Lower lobe of right lung (tissue), 2 donors: ENCODE results near the gene PITX1. TPM values are rescaled to one million over a fixed set of nuclear protein-coding genes. Genes with fewer than 3 reads are reported as not detected.

Experiments
- ATAC-seq, 2 donors: fragments of 200-7000 bp; cut with Tn5 transposase; one replicate each; pipeline ENCODE4 v1.9.1; 2020 to 2022; ENCODE audit warnings: mild to moderate bottlenecking in 2 of 2, moderate library complexity in 2 of 2
- DNase-seq: peaks from one replicate; pipeline ENCODE4 v3.0.0-alpha.2; 2020
- H3K27ac ChIP-seq: fragments of 200-600 bp; one replicate; pipeline ENCODE4 v1.8.0; 2022
- H3K27me3 ChIP-seq: fragments of 200-600 bp; one replicate; pipeline ENCODE4 v1.8.0; 2022; ENCODE audit warnings: low read depth
- H3K36me3 ChIP-seq: fragments of 200-600 bp; one replicate; pipeline ENCODE4 v1.8.0; 2022; ENCODE audit warnings: mild to moderate bottlenecking
- H3K4me1 ChIP-seq: fragments of 200-600 bp; one replicate; pipeline ENCODE4 v1.8.0; 2022
- H3K4me3 ChIP-seq: fragments of 200-600 bp; one replicate; pipeline ENCODE4 v1.8.0; 2022; ENCODE audit warnings: mild to moderate bottlenecking
- H3K9me3 ChIP-seq: fragments of 200-600 bp; one replicate; pipeline ENCODE4 v1.8.0; 2022
- CTCF ChIP-seq: fragments of 200-600 bp; IDR thresholded peaks from one replicate; pipeline ENCODE4 v1.8.0; 2022; ENCODE audit warnings: antibody characterized with exemption, mild to moderate bottlenecking
- intact Hi-C: fragments of 100-400 bp; cut with DNase I; formaldehyde crosslinking; loops from one replicate; pipeline ENCODE4 v1.11.0; 2022
- total RNA-seq: library from RNA; stranded (reverse); fragmentation: NEBNext Ultra II Directional; extraction: Animal tissue kit (Norgen Biotek cat#: 25700); gene quantifications from one replicate; pipeline ENCODE4 v1.2.1, GENCODE V29; 2021
- donor health status: DM: no; HTN: yes; CAD: no; lungs with severe emphysema.

The PITX1 gene
- total RNA-seq, 1 donor from 2014 or later: 0.47 TPM

DNA sequence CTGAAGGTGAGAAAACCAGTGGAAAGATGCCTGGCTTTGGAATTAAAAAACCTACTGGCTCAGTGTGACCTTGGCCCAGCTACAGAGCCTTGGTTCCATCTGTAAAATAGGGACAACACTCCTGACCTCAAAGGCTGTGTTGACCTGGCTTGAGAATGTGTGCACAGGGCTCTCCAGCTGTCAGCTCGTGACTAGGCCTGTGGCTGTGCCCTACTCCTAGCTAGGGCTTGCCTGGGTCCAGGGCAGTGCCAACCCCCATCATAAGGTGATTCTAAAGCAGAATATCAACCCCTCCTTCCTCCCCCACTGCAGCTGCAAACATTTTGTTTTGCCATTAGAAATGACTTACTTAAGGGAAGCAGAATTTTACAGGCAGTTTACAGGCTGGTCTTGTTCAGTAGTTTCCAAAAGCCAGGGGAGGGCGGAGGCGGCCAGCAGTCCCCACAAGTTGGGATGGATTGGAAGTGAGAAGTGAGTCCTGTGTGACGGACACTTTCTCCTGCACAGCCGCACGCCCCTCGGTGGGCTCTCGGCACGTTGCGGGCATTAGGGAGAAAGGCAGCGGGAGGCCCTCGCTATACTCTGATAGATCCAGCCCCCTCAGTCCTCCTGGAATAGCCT is 7.3 kb downstream of the PITX1 start:
- peak; percentile 30 for DNase-seq
- H3K27me3 ChIP-seq: peaks cover 66% of the 10 kb centered on the region

GRCh38 chr5:135025730-135026644 is 8.0 kb downstream of the PITX1 start:
- Histone ChIP-seq H3K9me3 (no peaks in the 10 kb centered on the region), H3K4me3 (no peak overlapping the region), H3K27ac (no peak overlapping the region), H3K27me3 (peaks cover 58% of the 10 kb centered on the region), H3K4me1 (peaks cover 10% of the 10 kb centered on the region), H3K36me3 (no peaks in the 10 kb centered on the region)
- no peak for ATAC-seq
- DNase-seq: peak; percentile 25
- TF ChIP-seq CTCF: no peak
- intact Hi-C loops: no loop called here

More for the DNA sequence above, 7.3 kb downstream of the PITX1 start:
- no peak for TF ChIP-seq CTCF
- H3K4me3 ChIP-seq: no peak overlapping the region
- H3K4me1 ChIP-seq: peaks cover 17% of the 10 kb centered on the region
- ATAC-seq: no peak
- H3K9me3 ChIP-seq: no peaks in the 10 kb centered on the region
- H3K36me3 ChIP-seq: no peaks in the 10 kb centered on the region
- intact Hi-C loops: no loop called here
- no peak overlapping the region for H3K27ac ChIP-seq

DNA sequence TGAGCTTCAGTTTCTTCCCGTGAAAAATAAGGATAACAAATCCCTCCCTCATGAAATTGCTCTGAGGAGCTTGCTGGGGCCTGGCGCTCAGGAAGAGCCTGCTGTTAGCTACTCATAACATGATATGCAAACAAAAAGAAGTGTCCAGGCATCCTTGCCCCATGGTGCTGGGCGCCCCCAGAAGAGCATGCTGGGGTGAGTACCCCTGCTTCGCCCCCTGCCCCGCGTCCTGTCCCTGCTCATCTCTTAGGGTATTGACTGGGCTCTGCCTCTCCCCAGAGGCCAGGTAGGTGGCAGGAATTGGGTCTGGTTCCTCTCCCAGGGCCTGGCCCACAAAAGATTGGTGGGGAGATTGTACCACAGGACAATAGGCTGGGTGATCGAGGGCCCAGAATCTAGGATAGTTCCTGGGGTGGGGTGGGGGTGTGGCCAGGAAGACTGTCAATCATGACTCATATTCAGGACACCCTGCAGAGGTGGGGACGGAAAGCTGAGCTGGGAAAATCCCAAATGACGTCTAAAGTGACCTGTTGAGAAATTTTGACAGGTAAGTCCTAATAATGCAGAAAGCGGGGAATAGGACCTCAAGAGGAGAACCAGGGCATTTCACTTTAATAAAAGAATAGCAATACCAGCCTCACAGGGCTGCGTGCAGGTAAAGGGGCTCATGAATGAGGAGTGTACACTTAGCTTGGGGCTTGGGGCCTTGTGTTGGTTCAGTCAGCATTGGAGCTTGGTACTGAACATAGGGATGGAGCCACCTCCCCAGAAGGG is 8.9 kb downstream of the PITX1 start:
- no peak for TF ChIP-seq CTCF
- Histone ChIP-seq H3K4me3 (no peak overlapping the region), H3K9me3 (no peaks in the 10 kb centered on the region), H3K27ac (no peak overlapping the region), H3K36me3 (no peaks in the 10 kb centered on the region), H3K4me1 (peaks cover 1% of the 10 kb centered on the region), H3K27me3 (peaks cover 49% of the 10 kb centered on the region)
- ATAC-seq: no peak
- intact Hi-C loops: no loop called here
- DNase-seq: peak; percentile 14

GRCh38 chr5:135020111-135020895 is 13.7 kb downstream of the PITX1 start:
- Histone ChIP-seq H3K27ac (no peak overlapping the region), H3K4me3 (no peak overlapping the region), H3K36me3 (no peaks in the 10 kb centered on the region), H3K9me3 (no peaks in the 10 kb centered on the region), H3K27me3 (peaks cover 4% of the 10 kb centered on the region), H3K4me1 (no peaks in the 10 kb centered on the region)
- no peak for TF ChIP-seq CTCF
- DNase-seq (peak; percentile 14), ATAC-seq (no peak)
- intact Hi-C loops: no loop called here

GRCh38 chr5:135019314-135019713 is 14.7 kb downstream of the PITX1 start:
- TF ChIP-seq CTCF: no peak
- Histone ChIP-seq H3K9me3 (no peaks in the 10 kb centered on the region), H3K36me3 (no peaks in the 10 kb centered on the region), H3K27me3 (peaks cover 3% of the 10 kb centered on the region), H3K4me3 (no peak overlapping the region), H3K4me1 (no peaks in the 10 kb centered on the region), H3K27ac (no peak overlapping the region)
- intact Hi-C loops: no loop called here
- DNase-seq (peak; percentile 32), ATAC-seq (no peak)
